ENCODE data around the gene BNIPL. TPM values are rescaled to one million over a fixed set of nuclear protein-coding genes. Genes with fewer than 3 reads are reported as not detected.

The BNIPL gene
- total RNA-seq, 2 experiments from 2014 or later, result 0.30 to 0.42 TPM

Other genes with a start within 250 kb of the BNIPL start
- 10 to 100 TPM; 11.2 to 11.8 TPM for gene CTSK, start 228.3 kb upstream of the BNIPL start, total RNA-seq
- 10 to 100 TPM; 18.8 to 21.5 TPM for gene ARNT, start 160.0 kb upstream of the BNIPL start, total RNA-seq
- gene CTXND2, start 149.4 kb upstream of the BNIPL start, total RNA-seq, result not detected
- 10 to 100 TPM; 39.4 to 40.4 TPM for gene SETDB1, start 110.2 kb upstream of the BNIPL start, total RNA-seq
- 10 to 100 TPM; 73.8 to 80.1 TPM for gene CERS2, start 61.8 kb upstream of the BNIPL start, total RNA-seq
- not detected for gene ANXA9, start 54.3 kb upstream of the BNIPL start, total RNA-seq
- 1 to 10 TPM; 7.8 to 9.2 TPM for gene MINDY1, start 29.7 kb upstream of the BNIPL start, total RNA-seq
- 10 to 100 TPM; 10.9 to 12.1 TPM for gene PRUNE1, start 28.1 kb upstream of the BNIPL start, total RNA-seq
- gene C1orf56, start 11.2 kb downstream of the BNIPL start, total RNA-seq, result 1 to 10 TPM in 1 of 2 experiments, under 1 TPM in 1; 0.58 to 1.2 TPM
- gene CDC42SE1, start 23.0 kb downstream of the BNIPL start, total RNA-seq, result 100 to 1,000 TPM; 401 to 404 TPM
- 1 to 10 TPM; 2.8 to 2.9 TPM for gene MLLT11, start 23.8 kb downstream of the BNIPL start, total RNA-seq
- gene GABPB2, start 34.2 kb downstream of the BNIPL start, total RNA-seq, result 10 to 100 TPM; 23.7 to 25.5 TPM
- 1 to 10 TPM; 3.8 to 5.5 TPM for gene SEMA6C, start 110.0 kb downstream of the BNIPL start, total RNA-seq
- gene TNFAIP8L2, start 120.1 kb downstream of the BNIPL start, total RNA-seq, result under 1 TPM; 0.70 to 0.74 TPM
- under 1 TPM; 0.55 to 0.67 TPM for gene LYSMD1, start 129.3 kb downstream of the BNIPL start, total RNA-seq
- gene SCNM1, start 129.6 kb downstream of the BNIPL start, total RNA-seq, result 10 to 100 TPM; 35.2 to 35.7 TPM
- 1 to 10 TPM in 1 of 2 experiments, not detected in 1; 1.6 TPM for gene TMOD4, start 139.4 kb downstream of the BNIPL start, total RNA-seq
- gene VPS72, start 153.6 kb downstream of the BNIPL start, total RNA-seq, result 10 to 100 TPM; 12.7 to 17.2 TPM
- gene PIP5K1A, start 162.0 kb downstream of the BNIPL start, total RNA-seq, result 10 to 100 TPM; 41.7 to 44.7 TPM
- gene PSMD4, start 218.1 kb downstream of the BNIPL start, total RNA-seq, result 10 to 100 TPM; 57.2 TPM
- 10 to 100 TPM; 38.9 to 40.0 TPM for gene ZNF687, start 245.7 kb downstream of the BNIPL start, total RNA-seq

All from CD4-positive, alpha-beta T cell (primary cell).